Astrocyte (in vitro differentiated cells and primary cell): ENCODE measurements around the gene PPP1R15B. TPM values are rescaled to one million over a fixed set of nuclear protein-coding genes. Genes with fewer than 3 reads are reported as not detected.

Experiments used
- DNase-seq: peaks from one replicate; pipeline ENCODE4 v3.0.0-alpha.2; 2010; ENCODE audit warnings: low read depth
- FAIRE-seq: peaks from 2 replicates; lab custom pipeline; 2011; peaks lifted over from hg19 to GRCh38; lab: Jason Lieb, UNC
- H2AFZ ChIP-seq: 2 replicates; pipeline ENCODE4 v1.6.0; 2012; ENCODE audit warnings: low read depth, low read length, inconsistent platforms
- H3K27ac ChIP-seq: 2 replicates; pipeline ENCODE4 v1.5.1; 2011; ENCODE audit warnings: low read depth, low read length, inconsistent platforms
- H3K27me3 ChIP-seq: 2 replicates; pipeline ENCODE4 v1.6.0; 2011; ENCODE audit warnings: low read length, inconsistent platforms; ENCODE audit not compliant: insufficient read depth
- H3K36me3 ChIP-seq: 2 replicates; pipeline ENCODE4 v1.5.1; 2011; ENCODE audit warnings: low read length, inconsistent platforms; ENCODE audit not compliant: insufficient read depth
- H3K4me1 ChIP-seq: 2 replicates; pipeline ENCODE4 v1.5.1; 2011; ENCODE audit warnings: low read length, inconsistent platforms; ENCODE audit not compliant: insufficient read depth
- H3K4me2 ChIP-seq: 2 replicates; pipeline ENCODE4 v1.6.0; 2012; ENCODE audit warnings: low read length, inconsistent platforms
- H3K4me3 ChIP-seq: 2 replicates; pipeline ENCODE4 v1.5.1; 2011; ENCODE audit warnings: low read depth, mild to moderate bottlenecking, low read length, inconsistent platforms; ENCODE audit not compliant: insufficient read depth
- H3K79me2 ChIP-seq: 2 replicates; pipeline ENCODE4 v1.6.0; 2012; ENCODE audit warnings: mild to moderate bottlenecking, low read length, inconsistent platforms; ENCODE audit not compliant: insufficient read depth
- H3K9ac ChIP-seq: 2 replicates; pipeline ENCODE4 v1.6.0; 2012; ENCODE audit warnings: mild to moderate bottlenecking, low read length, inconsistent platforms
- H3K9me3 ChIP-seq: 2 replicates; pipeline ENCODE4 v1.5.1; 2012; ENCODE audit warnings: low read depth, mild to moderate bottlenecking, low read length, inconsistent platforms; ENCODE audit not compliant: insufficient read depth
- H4K20me1 ChIP-seq: 2 replicates; pipeline ENCODE4 v1.6.0; 2012; ENCODE audit warnings: low read length, inconsistent platforms; ENCODE audit not compliant: insufficient read depth
- H3K27ac Mint-ChIP-seq: one replicate; pipeline ENCODE4 v1.8.0; 2021; ENCODE audit warnings: mild to moderate bottlenecking, mixed read lengths; ENCODE audit not compliant: unreplicated experiment
- H3K27me3 Mint-ChIP-seq: one replicate; pipeline ENCODE4 v1.8.0; 2021; ENCODE audit warnings: low read depth, mixed read lengths; ENCODE audit not compliant: unreplicated experiment
- H3K36me3 Mint-ChIP-seq: one replicate; pipeline ENCODE4 v1.8.0; 2021; ENCODE audit warnings: low read depth, mixed read lengths; ENCODE audit not compliant: unreplicated experiment
- H3K4me1 Mint-ChIP-seq: one replicate; pipeline ENCODE4 v1.8.0; 2021; ENCODE audit warnings: low read depth, mixed read lengths; ENCODE audit not compliant: unreplicated experiment
- H3K4me3 Mint-ChIP-seq: one replicate; pipeline ENCODE4 v1.8.0; 2021; ENCODE audit warnings: mild to moderate bottlenecking, moderate library complexity, mixed read lengths; ENCODE audit not compliant: unreplicated experiment
- H3K9me3 Mint-ChIP-seq: one replicate; pipeline ENCODE4 v1.8.0; 2021; ENCODE audit warnings: mild to moderate bottlenecking, mixed read lengths; ENCODE audit not compliant: unreplicated experiment
- CTCF ChIP-seq: IDR thresholded peaks from 2 replicates; pipeline ENCODE4 v1.5.1; 2011; ENCODE audit warnings: low read depth, mild to moderate bottlenecking, inconsistent platforms, low read length, moderate library complexity; ENCODE audit not compliant: insufficient read depth
- EZH2 ChIP-seq: IDR thresholded peaks from 2 replicates; pipeline ENCODE4 v1.6.1; 2012; ENCODE audit warnings: mild to moderate bottlenecking, low read length, inconsistent platforms; ENCODE audit not compliant: insufficient read depth
- total RNA-seq: library from RNA; stranded (reverse); gene quantifications from 2 replicates; pipeline ENCODE4 v1.2.1, GENCODE V29; 2021

PPP1R15B gene
- total RNA-seq, 1 donor from 2014 or later = 38.8 TPM

- Mint-ChIP-seq H3K27me3 (no peaks in the 10 kb centered on the region), H3K4me3 (peak overlapping the region; percentile 74), H3K36me3 (peaks cover 5% of the 10 kb centered on the region), H3K27ac (peak overlapping the region; percentile 83), H3K9me3 (no peaks in the 10 kb centered on the region), H3K4me1 (peaks cover 10% of the 10 kb centered on the region)
- no peak overlapping the region for H3K4me2 ChIP-seq
- DNase-seq = no peak
- H2AFZ ChIP-seq = no peak overlapping the region
- peaks cover 35% of the 10 kb centered on the region for H3K79me2 ChIP-seq
- H3K36me3 ChIP-seq = no peaks in the 10 kb centered on the region
- FAIRE-seq = no peak
- H4K20me1 ChIP-seq = peaks cover 30% of the 10 kb centered on the region
- no peak overlapping the region for H3K9ac ChIP-seq
- H3K4me1 ChIP-seq = peaks cover 11% of the 10 kb centered on the region
- H3K27me3 ChIP-seq = no peaks in the 10 kb centered on the region
- no peak overlapping the region for H3K4me3 ChIP-seq
- no peak overlapping the region for H3K27ac ChIP-seq
- H3K9me3 ChIP-seq = no peaks in the 10 kb centered on the region
- no peak for TF ChIP-seq CTCF
- no peak for TF ChIP-seq EZH2
Measured at GRCh38 chr1:204413170-204413535, 1.5 kb upstream of the PPP1R15B start.

- Mint-ChIP-seq H3K9me3 (no peaks in the 10 kb centered on the region), H3K27ac (peak overlapping the region; percentile 99), H3K27me3 (no peaks in the 10 kb centered on the region), H3K36me3 (peaks cover 7% of the 10 kb centered on the region), H3K4me3 (peak overlapping the region; percentile 99), H3K4me1 (peaks cover 7% of the 10 kb centered on the region)
- Histone ChIP-seq H3K4me2 (peak overlapping the region; percentile 91), H4K20me1 (peaks cover 53% of the 10 kb centered on the region), H3K4me1 (no peaks in the 10 kb centered on the region), H2AFZ (peak overlapping the region; percentile 58), H3K9me3 (no peaks in the 10 kb centered on the region), H3K27ac (peak overlapping the region; percentile 98), H3K27me3 (no peaks in the 10 kb centered on the region), H3K36me3 (peaks cover 3% of the 10 kb centered on the region), H3K4me3 (peak overlapping the region; percentile 91), H3K9ac (peak overlapping the region; percentile 99), H3K79me2 (peaks cover 58% of the 10 kb centered on the region)
- TF ChIP-seq EZH2 (no peak), CTCF (no peak)
- no peak for FAIRE-seq
- peak; percentile 32 for DNase-seq
Measured at GRCh38 chr1:204410688-204411450, 748 bp downstream of the PPP1R15B start.
